Mammary epithelial cell (primary cell): Measurements from ENCODE around the gene SMPDL3B.

Experiments used
- EZH2 ChIP-seq: IDR thresholded peaks from 2 replicates; pipeline ENCODE4 v1.6.1; 2012; ENCODE audit warnings: low read length, inconsistent platforms, borderline replicate concordance
- TF ChIP-seq, protein P1 (sequence below), 2 donors: IDR thresholded peaks in 1 of 2; conservative IDR thresholded peaks in 1 of 2; 2 replicates each; pipeline ENCODE4 v1.5.1; 2011 to 2012; ENCODE audit warnings: inconsistent platforms in 2 of 2, low read length in 2 of 2, mild to moderate bottlenecking in 2 of 2, control low read depth in 1 of 2, low read depth in 1 of 2; ENCODE audit not compliant: insufficient read depth in 1 of 2; ENCODE audit errors: extremely low read depth in 1 of 2

DNA sequence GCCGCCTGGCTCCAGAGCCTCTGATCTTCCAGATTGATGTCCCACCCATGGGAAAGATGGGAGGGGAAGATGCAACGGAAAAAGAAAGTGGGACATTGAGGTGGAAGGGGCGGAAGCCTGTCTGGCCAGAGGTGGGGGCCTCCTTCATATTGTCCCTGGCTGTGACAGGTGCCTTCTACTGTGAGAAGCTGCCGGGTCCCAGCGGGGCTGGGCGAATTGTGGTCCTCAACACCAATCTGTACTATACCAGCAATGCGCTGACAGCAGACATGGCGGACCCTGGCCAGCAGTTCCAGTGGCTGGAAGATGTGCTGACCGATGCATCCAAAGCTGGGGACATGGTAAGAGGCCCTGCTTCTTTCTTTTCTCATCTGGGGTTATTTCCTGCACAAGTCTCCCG lies 19.4 kb downstream of the SMPDL3B start:
- TF ChIP-seq, protein P1, sequence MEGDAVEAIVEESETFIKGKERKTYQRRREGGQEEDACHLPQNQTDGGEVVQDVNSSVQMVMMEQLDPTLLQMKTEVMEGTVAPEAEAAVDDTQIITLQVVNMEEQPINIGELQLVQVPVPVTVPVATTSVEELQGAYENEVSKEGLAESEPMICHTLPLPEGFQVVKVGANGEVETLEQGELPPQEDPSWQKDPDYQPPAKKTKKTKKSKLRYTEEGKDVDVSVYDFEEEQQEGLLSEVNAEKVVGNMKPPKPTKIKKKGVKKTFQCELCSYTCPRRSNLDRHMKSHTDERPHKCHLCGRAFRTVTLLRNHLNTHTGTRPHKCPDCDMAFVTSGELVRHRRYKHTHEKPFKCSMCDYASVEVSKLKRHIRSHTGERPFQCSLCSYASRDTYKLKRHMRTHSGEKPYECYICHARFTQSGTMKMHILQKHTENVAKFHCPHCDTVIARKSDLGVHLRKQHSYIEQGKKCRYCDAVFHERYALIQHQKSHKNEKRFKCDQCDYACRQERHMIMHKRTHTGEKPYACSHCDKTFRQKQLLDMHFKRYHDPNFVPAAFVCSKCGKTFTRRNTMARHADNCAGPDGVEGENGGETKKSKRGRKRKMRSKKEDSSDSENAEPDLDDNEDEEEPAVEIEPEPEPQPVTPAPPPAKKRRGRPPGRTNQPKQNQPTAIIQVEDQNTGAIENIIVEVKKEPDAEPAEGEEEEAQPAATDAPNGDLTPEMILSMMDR (conservative IDR thresholded peaks at IDR 0.05 in 1 of 2, IDR thresholded peaks at IDR 0.05 in 1 of 2; ENCODE audit: extremely low read depth in 1 of 2, insufficient read depth in 1 of 2, low read depth in 1 of 2, low read length in 2 of 2), result no peak
- no peak for TF ChIP-seq EZH2
